ENCODE measurements around the gene HYI.

DNA sequence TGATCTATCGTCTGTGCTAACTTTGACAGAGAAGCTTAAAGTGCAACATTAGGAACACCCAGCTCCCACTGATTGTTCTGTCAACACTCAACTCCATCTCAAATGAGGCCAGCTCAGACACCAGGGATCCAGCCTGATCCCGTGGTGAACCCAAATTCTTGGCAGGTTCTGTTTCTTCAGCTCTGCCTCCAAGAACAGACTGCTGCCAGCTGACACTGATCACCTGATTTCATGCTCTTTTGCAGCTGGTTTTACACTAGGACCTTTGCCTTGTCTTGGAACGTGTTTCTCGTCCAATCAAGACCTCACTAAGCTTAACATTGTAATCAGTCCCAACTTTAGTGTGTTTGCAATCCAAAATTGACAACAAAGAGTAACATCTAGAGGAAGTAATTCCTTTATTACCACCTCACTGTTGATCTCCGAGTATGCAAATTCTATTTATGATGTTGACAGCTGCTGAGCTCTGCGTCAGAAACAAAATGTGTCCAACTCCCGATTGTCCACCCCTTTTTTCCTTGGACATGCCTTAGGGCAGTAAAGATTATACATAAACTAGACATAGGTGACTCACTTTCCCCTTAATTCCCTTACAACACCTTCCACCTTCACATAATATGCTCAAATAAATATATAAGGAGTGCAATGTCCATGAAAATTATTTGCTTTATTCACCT lies 1.6 kb upstream of the HYI start:
- no peak for TF ChIP-seq POLR2A (IDR thresholded peaks at IDR 0.05)
- TF ChIP-seq, protein P1, sequence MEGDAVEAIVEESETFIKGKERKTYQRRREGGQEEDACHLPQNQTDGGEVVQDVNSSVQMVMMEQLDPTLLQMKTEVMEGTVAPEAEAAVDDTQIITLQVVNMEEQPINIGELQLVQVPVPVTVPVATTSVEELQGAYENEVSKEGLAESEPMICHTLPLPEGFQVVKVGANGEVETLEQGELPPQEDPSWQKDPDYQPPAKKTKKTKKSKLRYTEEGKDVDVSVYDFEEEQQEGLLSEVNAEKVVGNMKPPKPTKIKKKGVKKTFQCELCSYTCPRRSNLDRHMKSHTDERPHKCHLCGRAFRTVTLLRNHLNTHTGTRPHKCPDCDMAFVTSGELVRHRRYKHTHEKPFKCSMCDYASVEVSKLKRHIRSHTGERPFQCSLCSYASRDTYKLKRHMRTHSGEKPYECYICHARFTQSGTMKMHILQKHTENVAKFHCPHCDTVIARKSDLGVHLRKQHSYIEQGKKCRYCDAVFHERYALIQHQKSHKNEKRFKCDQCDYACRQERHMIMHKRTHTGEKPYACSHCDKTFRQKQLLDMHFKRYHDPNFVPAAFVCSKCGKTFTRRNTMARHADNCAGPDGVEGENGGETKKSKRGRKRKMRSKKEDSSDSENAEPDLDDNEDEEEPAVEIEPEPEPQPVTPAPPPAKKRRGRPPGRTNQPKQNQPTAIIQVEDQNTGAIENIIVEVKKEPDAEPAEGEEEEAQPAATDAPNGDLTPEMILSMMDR (IDR thresholded peaks at IDR 0.05), result no peak
